IMR-90 (cell line): ENCODE measurements around the gene CDC42EP5. TPM values are rescaled to one million over a fixed set of nuclear protein-coding genes. Genes with fewer than 3 reads are reported as not detected.

Experiments used
- ATAC-seq: fragments of 200-7000 bp; cut with Tn5 transposase; 2 replicates; pipeline ENCODE4 v1.9.1; 2020; ENCODE audit warnings: low read depth, mild to moderate bottlenecking, moderate library complexity
- BruUV-seq: library from RNA; stranded (reverse); fragments of 400-500 nt; replicated peaks from 2 replicates; lab custom pipeline; 2021; lab: Mats Ljungman, UMichigan
- CTCF ChIA-PET: fragments of 300-600 bp; formaldehyde crosslinking; extraction: SDS; loops from one replicate; lab custom pipeline; 2021; ENCODE audit warnings: antibody characterized with exemption; lab: Yijun Ruan, JAX
- POLR2A ChIA-PET: fragments of 300-600 bp; sonication (Branson Sonifier 250); formaldehyde crosslinking; loops from one replicate; lab custom pipeline; 2022; ENCODE audit warnings: antibody characterized with exemption; ENCODE audit not compliant: unreplicated experiment; lab: Charles Lee
- DNase-seq: peaks from one replicate; pipeline ENCODE4 v3.0.0; 2013
- H2AFZ ChIP-seq: replicated peaks from 2 replicates; pipeline ENCODE3; 2013; ENCODE audit warnings: low read length, mild to moderate bottlenecking; ENCODE audit not compliant: poor library complexity
- H2AK5ac ChIP-seq: 2 replicates; pipeline ENCODE4 v1.6.1; 2013; ENCODE audit warnings: low read depth, low read length, inconsistent platforms
- H2AK9ac ChIP-seq: replicated peaks from 2 replicates; pipeline ENCODE3; 2013; ENCODE audit warnings: mild to moderate bottlenecking, low read depth, low read length, moderate library complexity; ENCODE audit not compliant: poor library complexity
- H2BK120ac ChIP-seq: 2 replicates; pipeline ENCODE4 v1.6.1; 2013; ENCODE audit warnings: low read depth, low read length, inconsistent platforms
- H2BK15ac ChIP-seq: 3 replicates; pipeline ENCODE4 v1.6.1; 2013; ENCODE audit warnings: low read depth, low read length, inconsistent platforms
- H2BK20ac ChIP-seq: 2 replicates; pipeline ENCODE4 v1.6.1; 2013; ENCODE audit warnings: low read depth, mild to moderate bottlenecking, inconsistent platforms, low read length, moderate library complexity
- H2BK5ac ChIP-seq: 2 replicates; pipeline ENCODE4 v1.6.1; 2013; ENCODE audit warnings: mild to moderate bottlenecking, low read depth, low read length, inconsistent platforms; ENCODE audit not compliant: poor library complexity, severe bottlenecking
- H3K14ac ChIP-seq: replicated peaks from 2 replicates; pipeline ENCODE4 v1.6.1; 2013; ENCODE audit warnings: low read depth, low read length, inconsistent platforms
- H3K18ac ChIP-seq: 2 replicates; pipeline ENCODE4 v1.6.1; 2013; ENCODE audit warnings: low read depth, low read length, control low read depth
- H3K23ac ChIP-seq: 2 replicates; pipeline ENCODE4 v1.6.1; 2013; ENCODE audit warnings: low read depth, low read length, inconsistent platforms
- H3K27ac ChIP-seq: 2 replicates; pipeline ENCODE4 v1.5.1; 2013; ENCODE audit warnings: mild to moderate bottlenecking, control low read depth, low read length; ENCODE audit not compliant: insufficient read depth
- H3K27me3 ChIP-seq: 2 replicates; pipeline ENCODE4 v1.6.1; 2013; ENCODE audit warnings: low read length; ENCODE audit not compliant: control insufficient read depth, insufficient read depth
- H3K36me3 ChIP-seq: 2 replicates; pipeline ENCODE4 v1.6.1; 2013; ENCODE audit warnings: low read length, mixed read lengths; ENCODE audit not compliant: control insufficient read depth, insufficient read depth
- H3K4ac ChIP-seq: 2 replicates; pipeline ENCODE4 v1.6.1; 2013; ENCODE audit warnings: low read depth, low read length, inconsistent platforms
- H3K4me1 ChIP-seq: 2 replicates; pipeline ENCODE4 v1.6.1; 2013; ENCODE audit warnings: low read length, mixed read lengths; ENCODE audit not compliant: control insufficient read depth, insufficient read depth
- H3K4me2 ChIP-seq: 2 replicates; pipeline ENCODE4 v1.6.1; 2013; ENCODE audit warnings: low read depth, mild to moderate bottlenecking, control low read depth, low read length, moderate library complexity
- H3K4me3 ChIP-seq: 2 replicates; pipeline ENCODE4 v1.5.1; 2013; ENCODE audit warnings: low read depth, mild to moderate bottlenecking, control low read depth, low read length, moderate library complexity; ENCODE audit not compliant: insufficient read depth
- H3K56ac ChIP-seq: 2 replicates; pipeline ENCODE4 v1.6.1; 2013; ENCODE audit warnings: low read length, inconsistent platforms; ENCODE audit not compliant: insufficient read depth; ENCODE audit errors: extremely low read depth
- H3K79me1 ChIP-seq, 2 experiments: 2 replicates each; pipeline ENCODE4 v1.6.1; 2013; ENCODE audit warnings: low read length in 2 of 2, inconsistent platforms in 1 of 2, low read depth in 1 of 2
- H3K9ac ChIP-seq: 2 replicates; pipeline ENCODE4 v1.6.1; 2013; ENCODE audit warnings: low read depth, low read length, control low read depth
- H3K9me1 ChIP-seq: 2 replicates; pipeline ENCODE4 v1.6.1; 2013; ENCODE audit warnings: low read length, inconsistent platforms; ENCODE audit not compliant: insufficient read depth
- H3K9me3 ChIP-seq: 2 replicates; pipeline ENCODE4 v1.6.1; 2013; ENCODE audit warnings: low read length; ENCODE audit not compliant: control insufficient read depth, insufficient read depth
- H4K20me1 ChIP-seq: 2 replicates; pipeline ENCODE4 v1.6.1; 2013; ENCODE audit warnings: low read length, inconsistent platforms; ENCODE audit not compliant: insufficient read depth
- H4K5ac ChIP-seq: 2 replicates; pipeline ENCODE4 v1.6.1; 2013; ENCODE audit warnings: mild to moderate bottlenecking, low read depth, low read length, control low read depth
- H4K8ac ChIP-seq, 2 experiments: 2 replicates each; pipeline ENCODE4 v1.6.1; 2013; ENCODE audit warnings: low read depth in 2 of 2, low read length in 2 of 2, control low read depth in 1 of 2, inconsistent platforms in 1 of 2
- H4K91ac ChIP-seq: 2 replicates; pipeline ENCODE4 v1.6.1; 2013; ENCODE audit warnings: low read depth, low read length, inconsistent platforms; ENCODE audit not compliant: insufficient read depth
- BHLHE40 ChIP-seq: fragments of 150-350 bp; IDR thresholded peaks from 2 replicates; pipeline ENCODE4 v1.6.1; 2016; ENCODE audit warnings: mild to moderate bottlenecking, low read depth, low read length
- CEBPB ChIP-seq: IDR thresholded peaks from 2 replicates; pipeline ENCODE4 v1.6.1; 2012; ENCODE audit warnings: low read depth, low read length, improper control_type of control experiment
- CHD1 ChIP-seq: IDR thresholded peaks from 2 replicates; pipeline ENCODE4 v1.6.1; 2012; ENCODE audit warnings: low read depth, low read length, improper control_type of control experiment
- CTCF ChIP-seq: conservative IDR thresholded peaks from 2 replicates; pipeline ENCODE4 v1.5.1; 2012; ENCODE audit warnings: mild to moderate bottlenecking, low read depth, low read length, improper control_type of control experiment
- ELK1 ChIP-seq: fragments of 150-350 bp; IDR thresholded peaks from 2 replicates; pipeline ENCODE4 v1.6.1; 2016; ENCODE audit warnings: low read depth, mild to moderate bottlenecking, low read length, moderate library complexity, borderline replicate concordance
- FOS ChIP-seq: fragments of 150-350 bp; IDR thresholded peaks from 2 replicates; pipeline ENCODE4 v1.6.1; 2016; ENCODE audit warnings: low read depth, low read length
- MAFK ChIP-seq: IDR thresholded peaks from 2 replicates; pipeline ENCODE4 v1.6.1; 2012; ENCODE audit warnings: low read depth, low read length, improper control_type of control experiment
- MAZ ChIP-seq: IDR thresholded peaks from 2 replicates; pipeline ENCODE4 v1.6.1; 2012; ENCODE audit warnings: low read depth, mild to moderate bottlenecking, low read length, improper control_type of control experiment, moderate library complexity, borderline replicate concordance
- NFE2L2 ChIP-seq: fragments of 150-350 bp; IDR thresholded peaks from 2 replicates; pipeline ENCODE4 v1.6.1; 2016; ENCODE audit warnings: low read depth, mild to moderate bottlenecking, low read length
- POLR2A ChIP-seq: IDR thresholded peaks from 2 replicates; pipeline ENCODE4 v1.6.1; 2012; ENCODE audit warnings: mild to moderate bottlenecking, low read depth, low read length
- RAD21 ChIP-seq: IDR thresholded peaks from 2 replicates; pipeline ENCODE4 v1.6.1; 2012; ENCODE audit warnings: low read length, improper control_type of control experiment
- RCOR1 ChIP-seq: IDR thresholded peaks from 2 replicates; pipeline ENCODE4 v1.6.1; 2012; ENCODE audit warnings: mild to moderate bottlenecking, low read length, improper control_type of control experiment; ENCODE audit not compliant: insufficient replicate concordance
- RFX5 ChIP-seq: IDR thresholded peaks from 2 replicates; pipeline ENCODE4 v1.8.0; 2012; ENCODE audit warnings: low read depth, mild to moderate bottlenecking, low read length, moderate library complexity
- SMC3 ChIP-seq: fragments of 150-350 bp; IDR thresholded peaks from 2 replicates; pipeline ENCODE4 v1.6.1; 2016; ENCODE audit warnings: low read depth, mild to moderate bottlenecking, antibody characterized with exemption, low read length, moderate library complexity
- USF2 ChIP-seq: fragments of 150-350 bp; IDR thresholded peaks from 2 replicates; pipeline ENCODE4 v1.6.1; 2017; ENCODE audit warnings: mild to moderate bottlenecking, antibody characterized with exemption, low read length, low read depth
- WGBS, 2 experiments: methylation state at CpG; one replicate each; pipeline versions ENCODE4 v1.1.5 to v1.1.7; 2013; ENCODE audit warnings: missing lambda C conversion rate in 2 of 2; ENCODE audit not compliant: insufficient read length in 1 of 2; ENCODE audit errors: extremely low coverage in 2 of 2; 5-methylcytosine and 5-hydroxymethylcytosine counted together
- dilution Hi-C: fragments of 300-500 bp; cut with HindIII; formaldehyde crosslinking; loops from one replicate; pipeline ENCODE4 v1.14.3; 2018; ENCODE audit warnings: low sequenced_read_pairs; ENCODE audit not compliant: unreplicated experiment
- in situ Hi-C: fragments of 300-500 bp; cut with MboI; formaldehyde crosslinking; loops from 3 replicates; pipeline ENCODE4 v1.14.3; 2019; ENCODE audit warnings: low sequenced_read_pairs, inconsistent platforms, mixed read lengths
- intact Hi-C: fragments of 100-400 bp; cut with micrococcal nuclease; formaldehyde crosslinking; loops from 2 replicates; pipeline ENCODE4 v1.10.0; 2022
- polyA plus RNA-seq, 3 experiments: library from polyadenylated mRNA; depleted of rRNA; stranded (reverse); fragments of >200 nt; gene quantifications; 2 replicates each; pipeline ENCODE4 v1.2.3, GENCODE V29; 2012; ENCODE audit warnings: low replicate concordance in 1 of 3
- total RNA-seq: library from RNA; depleted of rRNA; stranded (reverse); fragments of >200 nt; gene quantifications from 2 replicates; pipeline ENCODE4 v1.2.3, GENCODE V29; 2012

Gene CDC42EP5
- total and polyA plus RNA-seq, 2 of the 4 experiments (the other 2 are of a cell fraction): 7.2 to 25.3 TPM

DNA sequence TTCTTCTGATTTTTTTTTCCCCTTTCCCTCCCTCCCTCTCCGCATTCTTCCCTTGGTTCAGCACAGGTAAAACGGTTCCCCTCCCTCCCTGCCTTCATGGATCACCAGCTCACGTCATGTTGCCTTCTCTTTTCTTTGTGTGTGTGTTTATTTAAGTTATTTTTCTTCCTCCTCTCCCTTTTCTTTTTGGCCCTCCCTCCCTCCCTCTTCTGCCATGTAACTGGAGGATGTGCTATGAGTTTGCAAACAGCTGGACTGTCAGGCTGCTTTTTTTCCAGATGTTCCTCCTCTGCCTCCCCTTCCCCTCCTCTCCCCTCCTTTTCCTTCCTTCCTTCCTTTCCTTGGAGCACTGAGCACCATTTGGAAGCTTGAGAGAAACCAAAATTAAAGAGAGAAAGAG is 11.5 kb downstream of the CDC42EP5 start:
- no peaks in the 10 kb centered on the region for H3K27me3 ChIP-seq
- H3K4me2 ChIP-seq: peak overlapping the region; percentile 48; the same call in 1 of the 2 replicates
- no peak overlapping the region; the same call in 1 of the 2 replicates for H3K23ac ChIP-seq
- peak overlapping the region; percentile 62; the same call in 1 of the 2 replicates for H2AK5ac ChIP-seq
- H3K9me1 ChIP-seq: peaks cover 6% of the 10 kb centered on the region; the same call in 1 of the 2 replicates
- no TSS peak for BruUV-seq
- dilution Hi-C loops: no loop called here
- peaks cover 55% of the 10 kb centered on the region for H3K36me3 ChIP-seq
- ChIA-PET CTCF (no interaction called here), POLR2A (interaction anchor here (1.0 kb wide), 1 partner anchor 13 kb away, joined by 3 read pairs; the partner anchor contains the start of gene LENG8)
- H3K4me1 ChIP-seq: peaks cover 18% of the 10 kb centered on the region
- 0 out of 2 replicates have a peak overlapping the region, but pooled peaks have one; percentile 14 for H3K14ac ChIP-seq
- H3K18ac ChIP-seq: peak overlapping the region; percentile 22; the same call in 1 of the 2 replicates
- DNase-seq: peak; percentile 54
- H2BK15ac ChIP-seq: no peak overlapping the region
- no CpG with 5 or more reads among the region's 3 CpGs for WGBS, 2 experiments
- no peak overlapping the region for H3K56ac ChIP-seq
- no peak for ATAC-seq
- H2BK20ac ChIP-seq: no peak overlapping the region
- no peak overlapping the region for H3K4me3 ChIP-seq
- intact Hi-C loops: loop anchor here (1.0 to 10.0 kb wide), 2 partner anchors 12 to 623 kb away; partner anchors contain the start of gene LENG8
- peak overlapping the region; percentile 8; the same call in 1 of the 2 replicates for H4K5ac ChIP-seq
- peaks cover 48% of the 10 kb centered on the region for H4K20me1 ChIP-seq
- in situ Hi-C loops: loop anchor here (25.0 kb wide), 4 partner anchors 349 to 1676 kb away; partner anchors contain the start of genes NAT14, NDUFA3, OSCAR and PRPF31
- H4K91ac ChIP-seq: no peak overlapping the region
- H3K9ac ChIP-seq: peak overlapping the region; percentile 18; the same call in 1 of the 2 replicates
- no peak overlapping the region for H2BK120ac ChIP-seq
- H2AFZ ChIP-seq: no peak overlapping the region
- H2AK9ac ChIP-seq: peak overlapping the region; percentile 87
- H3K9me3 ChIP-seq: no peaks in the 10 kb centered on the region
- H3K79me1 ChIP-seq: peaks cover 11 to 41% of the 10 kb centered on the region in 2 experiments; a peak in 3 of 4 replicates
- H2BK5ac ChIP-seq: no peak overlapping the region
- peak overlapping the region; percentile 46; the same call in 1 of the 2 replicates for H3K4ac ChIP-seq
- H4K8ac ChIP-seq: no peak overlapping the region
- peak overlapping the region; percentile 94; the same call in 1 of the 2 replicates for H3K27ac ChIP-seq
- no peak for TF ChIP-seq POLR2A
- TF ChIP-seq CTCF: no peak
- TF ChIP-seq BHLHE40: no peak
- TF ChIP-seq RCOR1: no peak
- no peak for TF ChIP-seq CEBPB
- TF ChIP-seq SMC3: no peak
- no peak for TF ChIP-seq RFX5
- TF ChIP-seq NFE2L2: no peak
- no peak for TF ChIP-seq USF2
- TF ChIP-seq FOS: no peak
- TF ChIP-seq MAFK: no peak
- no peak for TF ChIP-seq MAZ
- no peak for TF ChIP-seq ELK1
- TF ChIP-seq RAD21: no peak
- no peak for TF ChIP-seq CHD1
